ENCODE data around the gene IRX6. TPM values are rescaled to one million over a fixed set of nuclear protein-coding genes. Genes with fewer than 3 reads are reported as not detected.

Gene IRX6
- total RNA-seq, 1 donor from 2014 or later = 0.17 TPM

DNA sequence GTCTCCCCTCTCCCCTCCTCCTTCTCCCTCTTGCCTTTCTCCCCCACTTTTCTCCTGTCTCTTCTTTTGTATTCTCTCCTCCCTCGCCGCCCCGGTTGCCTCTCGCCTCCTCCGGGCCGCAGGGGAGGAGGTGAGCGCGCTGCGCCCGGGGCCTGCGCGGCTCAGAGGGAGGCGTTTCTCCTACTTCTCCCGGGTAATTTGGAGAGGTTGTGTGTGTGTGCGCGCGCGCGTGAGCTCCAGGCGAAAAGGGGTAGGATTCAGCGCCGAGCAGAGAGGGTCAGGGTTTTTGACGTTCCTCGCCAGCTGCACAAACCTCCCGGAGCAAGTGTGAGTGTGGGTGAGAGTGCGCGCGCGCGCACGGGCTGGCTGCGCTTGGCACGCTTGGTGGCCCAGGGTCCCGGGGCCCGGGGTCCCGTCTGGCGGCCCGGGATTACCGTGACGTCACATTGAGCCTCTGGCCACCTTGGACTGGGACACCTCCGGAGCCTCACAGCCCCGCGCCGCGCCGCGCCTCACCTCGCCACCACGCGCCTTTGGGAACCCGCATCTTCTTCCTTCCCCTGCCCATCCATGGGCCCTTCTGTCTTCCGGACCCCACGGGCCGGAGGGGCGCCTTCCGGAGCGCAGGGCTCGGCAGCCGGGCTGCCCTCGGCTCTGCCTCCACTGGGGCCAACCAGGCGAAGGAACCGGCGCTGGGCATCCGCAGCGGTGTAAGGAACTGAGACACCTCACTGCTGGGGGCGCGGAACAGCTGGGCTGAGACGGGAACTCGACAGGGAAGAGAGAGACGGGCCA is 479 bp downstream of the IRX6 start:
- no peak for DNase-seq (ENCODE audit: low spot score)

DNA sequence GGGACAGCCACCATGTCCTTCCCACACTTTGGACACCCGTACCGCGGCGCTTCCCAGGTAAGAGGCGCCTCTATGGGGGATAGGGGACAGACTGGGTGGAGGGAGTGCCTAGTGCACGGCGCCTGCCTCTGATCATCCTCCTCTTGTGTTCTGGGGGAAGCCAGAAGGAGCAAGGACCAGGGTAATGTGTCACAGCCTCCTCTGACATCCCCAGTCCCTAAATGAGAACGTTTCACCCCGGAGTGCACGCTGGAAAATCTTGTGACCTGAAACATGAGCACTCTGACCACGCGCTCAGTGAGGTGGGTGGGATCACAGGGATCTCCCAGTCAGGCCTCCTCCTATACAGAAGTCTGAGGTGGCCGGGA is 1.1 kb downstream of the IRX6 start:
- DNase-seq (ENCODE audit: low spot score) = no peak

DNA sequence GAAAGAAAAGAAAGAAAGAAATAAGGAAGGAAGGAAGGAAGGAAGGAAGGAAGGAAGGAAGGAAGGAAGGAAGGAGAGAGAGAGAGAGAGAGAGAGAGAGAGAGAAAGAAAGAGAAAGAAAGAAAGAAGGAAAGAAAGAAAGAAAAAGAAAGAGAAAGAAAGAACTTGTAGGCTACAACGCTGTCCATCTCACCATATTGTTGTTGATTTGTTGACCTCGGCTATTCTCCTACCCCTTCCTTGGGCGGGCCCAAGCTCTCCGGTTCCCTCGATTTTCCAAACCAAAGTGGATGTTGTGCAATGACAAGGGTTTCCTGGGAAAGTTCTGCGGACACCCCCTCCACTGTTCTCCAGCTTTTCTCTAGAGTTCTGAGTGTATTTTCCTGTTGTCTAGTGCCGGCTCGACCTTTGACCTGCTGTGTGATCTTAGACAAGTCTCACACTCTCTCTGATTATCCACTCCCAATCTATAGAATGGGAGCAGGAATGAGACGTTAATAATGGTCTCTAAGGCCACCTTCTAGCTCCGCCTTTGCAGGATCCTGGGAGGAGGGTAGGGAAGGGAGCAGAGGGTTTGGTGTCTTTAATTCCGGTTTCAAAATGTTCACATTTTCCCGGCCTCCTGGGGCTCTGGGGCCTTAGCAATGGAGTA is 1.6 kb downstream of the IRX6 start:
- DNase-seq (ENCODE audit: low spot score) = no peak

DNA sequence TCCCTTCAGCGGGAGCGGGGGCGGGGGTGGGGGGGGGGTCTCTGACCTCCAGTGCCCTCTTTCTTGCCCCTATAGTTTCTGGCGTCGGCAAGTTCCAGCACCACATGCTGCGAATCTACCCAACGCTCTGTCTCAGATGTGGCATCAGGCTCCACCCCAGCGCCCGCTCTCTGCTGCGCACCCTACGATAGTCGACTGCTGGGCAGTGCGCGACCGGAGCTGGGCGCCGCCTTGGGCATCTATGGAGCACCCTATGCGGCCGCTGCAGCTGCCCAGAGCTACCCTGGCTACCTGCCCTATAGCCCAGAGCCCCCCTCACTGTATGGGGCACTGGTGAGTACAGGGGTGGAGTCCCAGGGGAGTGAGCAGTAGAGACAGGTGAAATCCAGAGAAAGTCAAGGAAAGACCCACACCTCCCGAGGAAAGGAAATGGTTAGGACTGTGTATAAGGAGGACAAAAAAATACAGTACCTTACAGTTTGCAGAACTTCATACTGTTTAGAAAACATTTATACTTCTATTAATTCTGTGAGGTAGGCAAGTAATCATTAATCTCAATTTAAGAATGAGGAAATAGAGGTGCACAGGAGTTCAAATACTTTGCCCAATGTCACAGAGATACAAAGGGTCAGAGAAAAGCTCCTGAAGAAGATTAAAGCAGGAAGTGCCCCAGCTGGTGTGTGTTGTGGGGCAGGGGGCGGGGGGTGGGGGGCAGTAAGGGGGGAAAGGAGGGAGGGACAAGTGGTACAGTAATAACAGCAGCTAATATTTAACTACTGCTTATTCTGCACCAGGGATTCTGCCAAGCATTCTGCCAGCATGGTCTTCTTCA is 2.5 kb downstream of the IRX6 start:
- no peak for DNase-seq (ENCODE audit: low spot score)

DNA sequence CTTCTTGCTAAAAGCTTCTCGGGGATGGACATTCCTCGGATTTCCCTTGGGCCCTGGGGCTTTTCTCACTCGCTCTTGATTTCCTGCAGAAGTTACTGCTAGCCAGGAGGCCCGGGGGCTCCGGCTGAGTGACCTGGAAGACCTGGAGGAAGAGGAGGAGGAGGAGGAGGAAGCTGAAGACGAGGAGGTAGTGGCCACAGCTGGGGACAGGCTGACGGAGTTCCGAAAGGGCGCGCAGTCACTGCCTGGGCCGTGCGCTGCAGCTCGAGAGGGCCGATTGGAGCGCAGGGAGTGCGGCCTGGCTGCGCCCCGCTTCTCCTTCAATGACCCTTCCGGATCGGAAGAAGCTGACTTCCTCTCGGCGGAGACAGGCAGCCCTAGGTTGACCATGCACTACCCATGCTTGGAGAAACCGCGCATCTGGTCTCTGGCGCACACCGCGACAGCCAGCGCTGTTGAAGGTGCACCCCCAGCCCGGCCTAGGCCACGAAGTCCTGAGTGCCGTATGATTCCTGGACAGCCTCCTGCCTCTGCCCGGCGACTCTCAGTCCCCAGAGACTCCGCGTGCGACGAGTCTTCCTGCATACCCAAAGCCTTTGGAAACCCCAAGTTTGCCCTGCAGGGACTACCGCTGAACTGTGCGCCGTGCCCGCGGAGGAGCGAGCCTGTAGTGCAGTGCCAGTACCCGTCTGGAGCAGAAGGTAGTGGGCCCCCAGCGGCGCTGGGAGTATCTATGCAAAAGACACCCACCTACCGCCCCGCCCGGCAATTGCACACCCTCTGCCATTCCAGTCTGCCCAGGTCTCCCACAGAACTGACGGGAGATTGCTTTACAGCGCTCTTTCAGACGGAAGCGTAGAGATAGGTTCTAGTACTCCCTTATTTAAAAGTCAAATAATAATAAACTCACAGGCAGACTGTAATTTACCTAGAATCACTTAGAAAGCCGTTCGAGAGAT is 4.9 kb downstream of the IRX6 start:
- no peak for DNase-seq (ENCODE audit: low spot score)

DNA sequence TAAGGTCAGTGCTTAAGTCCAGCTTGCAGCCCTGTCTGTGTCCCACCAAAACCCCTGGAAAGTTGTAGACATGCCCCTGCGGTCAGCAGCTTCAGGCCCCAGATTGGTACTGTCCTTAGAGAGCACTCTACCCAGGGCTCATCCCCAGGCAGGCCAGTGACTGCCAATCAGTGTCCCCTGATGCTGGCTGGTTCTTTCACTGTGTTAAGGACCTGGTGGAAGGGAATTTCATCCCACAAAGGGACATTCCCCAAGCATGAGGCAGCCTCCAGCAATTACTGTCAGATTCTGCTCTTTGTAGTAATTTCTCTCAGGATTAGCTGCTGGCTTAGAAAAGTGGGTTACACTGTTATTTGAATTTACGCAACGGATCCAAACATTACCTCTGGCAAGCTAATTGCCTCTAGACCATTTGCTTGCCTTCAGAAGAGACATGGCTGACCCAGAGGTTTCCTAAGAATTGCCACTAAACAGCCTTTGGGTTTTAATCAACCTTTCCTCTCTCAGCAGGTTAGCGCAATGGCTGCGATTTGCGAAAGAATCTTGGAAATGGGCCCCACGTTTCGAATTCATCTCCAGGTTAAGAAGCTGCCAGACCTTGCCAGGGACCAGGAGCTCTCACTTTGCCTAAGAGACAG is 5.9 kb downstream of the IRX6 start:
- DNase-seq (ENCODE audit: low spot score) = no peak

DNA sequence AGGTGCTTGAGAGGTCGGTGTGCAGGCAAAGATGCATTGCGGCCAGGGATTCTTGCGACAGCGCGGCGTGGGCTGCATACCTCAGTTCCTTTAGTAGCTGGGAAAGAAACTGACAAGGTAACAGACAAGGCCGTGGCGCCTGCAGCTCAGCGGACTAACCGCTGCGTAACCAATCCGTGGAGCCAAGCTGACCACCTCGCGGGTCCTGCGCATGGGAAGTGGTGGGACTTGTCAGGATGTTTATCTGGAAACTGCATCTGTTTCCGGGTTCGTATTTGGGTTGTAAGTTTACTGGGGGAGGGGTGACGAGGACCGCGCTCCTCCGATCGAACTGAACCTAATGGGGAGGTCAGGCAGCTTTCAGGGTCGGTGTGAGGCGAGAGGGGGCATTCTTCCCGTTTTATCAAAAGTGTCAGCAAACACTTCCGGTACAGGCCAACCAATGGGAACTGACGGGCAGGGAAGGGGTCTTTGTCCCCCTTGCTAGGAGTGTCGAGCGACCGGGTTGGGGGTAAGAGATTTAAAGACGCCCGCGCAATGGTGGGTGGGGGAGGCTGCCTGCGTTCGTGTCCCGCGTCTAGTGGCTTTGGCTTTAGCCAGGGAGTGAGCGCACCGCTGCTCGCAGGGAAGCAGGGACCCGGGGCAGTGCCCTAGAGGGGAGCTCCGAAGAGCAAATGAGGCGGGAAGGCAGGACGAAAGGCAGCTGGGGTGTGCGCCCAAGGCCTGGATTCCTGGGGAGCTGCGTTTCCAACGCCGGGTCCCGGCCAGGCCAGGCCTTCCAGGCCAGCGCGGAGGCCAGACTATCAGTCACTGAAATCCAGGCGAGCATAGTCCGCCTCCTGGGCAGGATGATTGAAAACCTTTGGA is 7.0 kb downstream of the IRX6 start:
- DNase-seq (ENCODE audit: low spot score) = no peak

DNA sequence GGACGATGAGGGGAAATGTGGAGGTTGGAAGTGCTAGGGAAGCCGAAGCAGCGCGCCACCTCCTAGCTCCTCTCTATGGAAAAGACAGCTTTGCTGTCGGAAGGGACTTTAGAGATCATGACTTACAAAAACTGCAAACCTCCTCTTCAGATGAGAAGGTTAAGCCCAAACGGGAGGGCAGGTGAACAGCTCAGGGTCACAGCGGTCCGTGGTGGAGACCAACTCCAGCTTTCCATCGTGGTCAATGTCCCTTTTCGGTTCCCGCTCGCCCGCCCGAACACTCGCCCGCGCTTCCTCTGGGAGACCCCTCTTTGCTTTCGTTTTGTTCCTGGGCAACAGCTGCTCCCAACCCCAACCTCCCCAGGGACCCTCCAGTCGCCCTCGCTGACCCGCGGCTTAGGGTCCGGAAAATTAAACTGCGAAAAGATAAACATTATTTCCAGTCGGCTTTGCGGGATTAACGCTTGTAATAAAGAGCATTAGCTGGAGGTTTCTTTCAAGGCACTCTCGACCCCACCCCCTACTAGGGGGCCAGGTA is 7.7 kb downstream of the IRX6 start:
- DNase-seq (ENCODE audit: low spot score) = no peak

DNA sequence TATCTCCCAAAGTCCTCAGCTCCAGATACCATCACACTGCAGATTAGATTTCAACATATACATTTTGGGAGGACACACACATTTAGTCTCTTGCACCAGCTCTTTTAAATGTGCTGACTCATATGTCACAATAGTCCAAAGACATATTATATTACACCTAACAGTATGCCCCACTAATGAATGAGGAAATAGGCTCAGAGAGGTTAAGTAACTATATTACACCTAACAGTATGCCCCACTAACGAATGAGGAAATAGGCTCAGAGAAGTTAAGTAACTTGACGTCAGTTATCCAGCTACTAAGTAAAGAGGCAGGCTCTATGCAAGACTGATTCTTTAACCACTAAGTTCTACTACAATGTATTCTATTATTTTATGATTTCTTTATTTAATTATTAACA is 9.7 kb downstream of the IRX6 start:
- no peak for DNase-seq (ENCODE audit: low spot score)

DNA sequence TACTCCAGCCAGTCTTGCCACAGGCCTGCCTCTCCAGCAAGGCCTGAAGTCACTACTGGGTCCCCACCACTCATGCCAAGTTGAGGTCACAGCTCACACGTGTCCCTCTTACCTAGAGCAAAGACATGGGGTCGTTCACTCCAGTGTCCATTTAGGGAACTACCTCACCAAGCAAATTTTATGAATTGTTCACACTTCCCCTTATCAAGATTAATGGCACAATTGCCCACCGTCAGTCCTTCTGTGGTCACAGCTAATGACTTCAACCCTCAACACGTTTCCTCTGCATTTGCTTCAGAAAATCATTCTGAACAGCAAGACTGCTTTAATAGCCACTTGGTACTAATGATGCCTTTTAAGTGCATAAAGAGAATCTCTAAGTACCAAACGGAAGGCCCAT is 14.6 kb downstream of the IRX6 start:
- DNase-seq (ENCODE audit: low spot score) = no peak

DNA sequence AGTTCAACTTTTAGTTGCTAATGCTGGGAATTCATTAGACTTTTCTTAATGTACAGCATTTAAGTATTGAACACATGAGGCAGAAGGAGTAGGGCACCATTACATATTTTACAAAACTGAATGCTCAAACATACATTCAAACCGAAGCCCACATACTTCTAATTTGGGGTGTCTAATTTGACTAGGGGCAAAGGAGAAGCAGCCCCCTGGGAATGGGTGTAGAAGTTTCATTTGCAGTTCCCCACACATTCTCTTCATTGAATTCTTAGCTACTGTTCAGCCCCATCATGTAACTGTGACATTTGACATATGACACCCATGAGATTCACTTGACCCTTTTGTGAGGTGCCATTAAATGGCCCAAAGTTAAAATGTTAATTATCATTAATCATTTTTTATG is 16.4 kb downstream of the IRX6 start:
- no peak for DNase-seq (ENCODE audit: low spot score)

DNA sequence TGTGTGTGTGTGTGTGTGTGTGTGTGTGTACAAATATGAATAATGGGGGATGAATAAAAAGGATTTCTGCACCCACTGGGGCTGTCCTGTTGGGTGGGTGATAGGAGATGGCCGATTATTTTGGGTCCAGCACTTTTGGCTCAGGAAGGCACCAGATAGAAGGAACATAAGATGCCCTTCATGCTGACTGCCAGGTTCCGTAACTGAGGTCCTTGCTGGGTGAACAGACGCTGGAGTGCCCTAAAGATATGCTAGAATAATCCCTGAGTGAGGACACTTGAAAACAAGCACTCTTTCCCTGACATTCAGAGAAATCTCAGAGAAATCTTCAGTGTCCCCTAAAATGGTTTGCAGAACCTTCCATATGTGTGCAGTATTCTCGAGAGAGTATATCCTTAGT is 17.7 kb downstream of the IRX6 start:
- no peak for DNase-seq (ENCODE audit: low spot score)

DNA sequence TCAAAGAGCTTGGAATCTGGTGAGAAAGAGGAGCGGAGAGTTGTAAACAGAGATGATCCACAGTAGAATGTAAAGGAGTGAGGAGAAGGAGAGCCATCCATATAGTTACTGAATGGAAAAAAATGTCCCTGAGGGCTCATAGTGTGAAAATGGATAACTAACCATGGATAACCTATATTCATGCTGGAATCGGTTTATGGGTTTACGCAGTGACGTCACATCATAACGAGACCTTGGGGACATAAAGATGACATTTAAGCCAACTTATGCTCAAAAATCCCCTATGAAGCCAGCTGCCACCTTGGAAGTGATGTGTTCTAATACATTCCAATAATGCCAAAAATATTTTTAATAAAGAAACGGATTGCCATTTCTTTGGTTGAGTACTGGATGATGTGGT is 22.5 kb downstream of the IRX6 start:
- no peak for DNase-seq (ENCODE audit: low spot score)

DNA sequence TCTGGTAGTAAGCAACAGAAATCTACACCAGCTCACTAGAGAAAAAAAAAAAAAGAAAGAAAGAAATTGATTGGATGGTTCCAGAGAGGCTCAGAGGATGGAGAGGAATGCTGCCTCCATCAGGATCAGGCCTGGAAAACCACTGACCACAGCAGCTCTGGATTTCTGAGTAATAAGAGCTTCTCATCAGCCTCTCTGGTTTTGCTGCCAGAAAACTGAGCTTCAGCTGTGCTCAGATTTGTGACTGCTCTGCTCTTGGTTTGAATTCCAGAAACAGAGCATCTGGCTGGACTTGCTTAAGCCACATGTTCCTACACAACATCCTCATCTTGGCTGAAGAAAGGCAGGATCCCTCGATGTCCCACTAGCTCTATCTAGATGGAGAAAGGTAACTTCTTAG is 25.9 kb downstream of the IRX6 start:
- no peak for DNase-seq (ENCODE audit: low spot score)

DNA sequence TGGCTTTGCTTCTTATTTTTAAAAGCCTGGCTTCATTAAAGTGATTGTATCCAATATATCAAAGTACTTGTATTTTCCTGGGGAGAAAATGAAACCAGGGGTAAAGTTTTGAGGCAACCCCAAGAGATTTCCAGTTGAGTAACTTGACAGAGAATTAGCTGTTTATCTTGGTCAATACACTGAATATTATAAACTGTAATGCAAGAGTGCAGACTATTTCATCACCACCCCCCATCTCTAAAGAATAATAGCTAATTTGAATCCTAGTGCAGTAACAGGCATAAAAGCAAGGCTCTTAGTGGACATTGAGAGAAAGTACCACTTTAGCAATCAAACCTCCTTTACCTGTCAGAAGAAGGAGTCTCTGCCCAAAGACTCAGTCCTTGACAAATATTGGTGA is 27.0 kb downstream of the IRX6 start:
- DNase-seq (ENCODE audit: low spot score) = no peak

DNA sequence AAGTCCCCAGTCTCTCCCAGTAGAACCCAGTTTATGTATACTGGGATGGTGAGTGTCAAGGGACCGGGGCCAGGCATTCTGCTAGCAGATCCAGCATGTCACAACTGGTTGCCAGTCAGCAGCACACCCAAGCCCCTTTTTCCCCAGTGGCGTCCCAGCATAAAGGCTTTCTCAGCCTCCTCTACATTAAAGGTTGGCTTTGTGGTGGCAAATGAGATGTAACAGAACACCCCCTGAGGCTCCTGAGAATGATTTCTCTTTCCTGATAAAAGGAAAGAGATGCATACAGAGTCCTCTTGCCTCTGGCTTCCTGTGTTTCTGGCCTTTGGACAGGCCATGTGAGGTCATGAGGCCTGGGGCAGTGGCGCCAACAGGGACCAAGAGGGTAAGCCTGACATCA is 27.9 kb downstream of the IRX6 start:
- no peak for DNase-seq (ENCODE audit: low spot score)

DNA sequence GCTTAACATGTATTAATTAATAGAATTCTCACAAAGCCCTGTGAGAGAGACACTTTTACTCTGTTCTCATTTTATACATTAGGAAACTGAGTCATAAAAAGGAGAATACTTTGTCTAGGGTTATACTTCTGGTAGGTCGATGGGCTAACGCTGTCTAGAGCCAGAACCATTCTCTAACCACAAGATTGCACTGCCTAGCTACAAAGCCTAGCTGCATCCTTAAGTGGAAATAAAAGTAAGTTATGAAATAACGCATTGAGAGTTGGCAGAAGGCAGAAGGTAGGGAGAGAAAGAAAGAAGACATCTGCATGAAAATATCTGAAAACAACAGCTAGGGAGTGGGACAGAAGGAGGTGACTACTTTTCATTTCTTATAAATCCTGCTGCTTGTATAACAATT is 33.2 kb downstream of the IRX6 start:
- no peak for DNase-seq (ENCODE audit: low spot score)

DNA sequence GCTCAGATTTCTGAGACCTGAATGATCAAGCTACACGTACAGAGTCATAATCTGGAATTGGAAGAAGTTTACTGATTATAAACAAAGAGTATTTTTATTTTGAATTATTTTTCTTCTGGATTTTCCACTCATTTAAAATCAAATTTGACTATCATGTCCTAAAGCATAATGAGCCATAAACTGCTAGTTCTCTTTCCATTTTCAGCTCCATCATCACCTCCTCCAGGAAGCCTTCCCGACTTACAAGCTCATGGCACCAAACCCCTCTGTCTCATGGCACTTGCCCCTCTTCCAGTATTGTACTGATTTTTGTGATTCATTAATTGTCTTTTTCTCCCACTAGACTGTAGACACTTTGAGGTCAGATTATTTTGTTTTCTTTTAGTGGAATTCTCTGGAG is 35.9 kb downstream of the IRX6 start:
- no peak for DNase-seq (ENCODE audit: low spot score)

DNA sequence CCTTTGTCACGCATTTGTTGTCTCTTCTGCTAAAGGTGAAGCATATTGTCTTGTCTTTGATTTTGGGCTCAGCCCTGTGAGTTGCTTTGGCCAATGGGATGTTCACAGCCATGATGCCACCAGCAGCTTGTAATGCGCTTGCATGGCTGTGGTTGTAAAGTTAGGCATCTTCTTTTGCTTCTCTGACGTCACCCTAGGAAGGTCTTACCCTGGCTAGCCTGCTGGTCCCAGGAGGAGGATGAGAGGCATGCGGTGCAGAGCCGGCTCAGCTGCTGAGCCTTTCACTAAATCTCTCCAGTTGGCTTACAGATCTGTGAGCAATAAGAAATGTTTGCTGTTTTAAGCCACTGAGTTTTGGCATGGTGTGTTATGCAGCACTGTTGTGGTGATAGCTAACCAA is 40.8 kb downstream of the IRX6 start:
- DNase-seq (ENCODE audit: low spot score) = no peak

DNA sequence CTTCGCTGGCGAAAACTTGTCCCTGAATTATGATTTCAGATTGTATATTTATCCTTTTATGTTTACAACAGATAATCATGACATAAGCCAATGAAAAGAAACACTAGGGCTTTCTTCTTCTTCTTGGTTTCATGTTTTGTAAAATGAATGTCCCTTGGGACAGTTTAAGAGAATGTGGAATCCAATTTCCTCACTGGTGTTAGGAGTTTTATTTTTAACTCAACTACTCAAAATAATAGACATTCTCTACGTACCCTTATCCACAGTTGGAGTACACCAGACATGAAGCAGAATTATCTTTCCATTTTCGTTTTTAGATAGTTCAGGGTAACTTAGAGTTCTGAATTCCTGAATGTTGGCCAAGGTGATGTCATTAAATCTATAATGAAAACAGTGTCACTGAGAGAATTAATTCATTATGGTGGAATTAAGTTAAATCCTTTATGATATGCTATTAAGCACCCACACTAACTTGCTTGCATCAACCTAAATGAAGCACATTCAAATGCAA is 43.4 kb downstream of the IRX6 start:
- DNase-seq (ENCODE audit: low spot score) = no peak

Measured in mucosa of gallbladder (tissue), 1 donor.